Spleen (tissue), 7 donors: ENCODE data around the gene KLF16.

Experiments used
- CTCF ChIP-seq, 11 experiments: fragments of 200-600 bp in 7 of 11; fragments of 450-650 bp in 4 of 11; sonication (generic) in 4 of 11; IDR thresholded peaks in 8 of 11; conservative IDR thresholded peaks in 3 of 11; 1 replicate in 7 of 11; 2 replicates in 4 of 11; pipeline versions ENCODE4 v1.4.0 to v1.8.0; 2016 to 2021; ENCODE audit warnings: antibody characterized with exemption in 11 of 11, inconsistent platforms in 4 of 11, mild to moderate bottlenecking in 1 of 11
- POLR2A ChIP-seq, 3 donors: fragments of 450-650 bp; IDR thresholded peaks; one replicate each; pipeline ENCODE4 v1.5.1; 2017; ENCODE audit warnings: antibody characterized with exemption in 3 of 3, mild to moderate bottlenecking in 1 of 3
- POLR2AphosphoS5 ChIP-seq, 3 donors: sonication (generic); formaldehyde crosslinking; IDR thresholded peaks; one replicate each; pipeline ENCODE4 v1.5.1; 2017; ENCODE audit warnings: antibody characterized with exemption in 3 of 3
- donor health status: DM: no; HTN: no; CAD: no; lungs with moderate emphysema.
- donor health status: DM: no; HTN: no; CAD: no.
- donor health status: DM: no; HTN: no; CAD: no.

GRCh38 chr19:1852581-1853128, 10.7 kb downstream of the KLF16 start:
- TF ChIP-seq CTCF (IDR thresholded peaks at IDR 0.05 in 8 of 11, conservative IDR thresholded peaks at IDR 0.05 in 3 of 11) (no peak), POLR2A (IDR thresholded peaks at IDR 0.05) (no peak), POLR2AphosphoS5 (IDR thresholded peaks at IDR 0.05) (no peak)
